Measurements from ENCODE around the gene SLC36A3.

Gene SLC36A3

GRCh38 chr5:151303666-151304065 is at the start of gene SLC36A3:
Gene SLC36A3 (minus strand): TSS chr5:151303766. CDS start chr5:151303354, 412 bp downstream.
- Histone ChIP-seq H3K9me3 (ENCODE audit: control insufficient read depth in 5 of 5, low read length in 5 of 5) (no peaks in the 10 kb centered on the region), H3K36me3 (ENCODE audit: control insufficient read depth in 5 of 5, insufficient read depth in 5 of 5, low read length in 5 of 5) (no peaks in the 10 kb centered on the region), H3K27me3 (ENCODE audit: control insufficient read depth in 5 of 5, insufficient read depth in 4 of 5, low read length in 5 of 5) (peaks cover 0 to 3% (median 0%) of the 10 kb centered on the region in 5 donors), H3K9ac (ENCODE audit: low read length in 5 of 5) (no peak within 1 kb of the TSS), H3K27ac (ENCODE audit: low read depth, low read length) (no peak within 1 kb of the TSS), H3K4me1 (ENCODE audit: control insufficient read depth in 5 of 5, insufficient read depth in 5 of 5, low read length in 5 of 5) (no peaks in the 10 kb centered on the region), H3K4me3 (ENCODE audit: low read depth in 1 of 5, low read length in 5 of 5) (no peak within 1 kb of the TSS)

DNA sequence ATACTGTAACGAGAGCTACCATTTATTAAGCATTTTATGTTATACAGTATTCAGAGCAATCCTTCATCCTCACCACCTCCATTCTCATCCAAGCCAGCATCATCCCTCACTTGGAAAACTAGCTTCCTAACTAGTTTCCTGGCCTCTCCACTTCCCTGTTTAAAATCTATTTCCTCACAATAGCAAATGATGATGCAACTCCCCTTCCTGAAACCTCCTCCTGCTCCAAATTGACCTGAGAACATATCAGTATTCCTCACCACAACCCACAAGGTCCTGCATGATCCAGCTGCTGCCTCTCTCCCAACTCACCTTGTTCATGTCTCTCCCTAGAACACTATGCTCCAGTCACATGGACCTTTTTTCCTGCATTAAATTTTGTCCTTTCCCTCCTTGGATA is 48.1 kb upstream of the SLC36A3 start:
- Histone ChIP-seq H3K36me3 (ENCODE audit: control insufficient read depth in 5 of 5, insufficient read depth in 5 of 5, low read length in 5 of 5) (no peaks in the 10 kb centered on the region), H3K9me3 (ENCODE audit: control insufficient read depth in 5 of 5, low read length in 5 of 5) (peaks cover 0 to 2% (median 0%) of the 10 kb centered on the region in 5 donors)

DNA sequence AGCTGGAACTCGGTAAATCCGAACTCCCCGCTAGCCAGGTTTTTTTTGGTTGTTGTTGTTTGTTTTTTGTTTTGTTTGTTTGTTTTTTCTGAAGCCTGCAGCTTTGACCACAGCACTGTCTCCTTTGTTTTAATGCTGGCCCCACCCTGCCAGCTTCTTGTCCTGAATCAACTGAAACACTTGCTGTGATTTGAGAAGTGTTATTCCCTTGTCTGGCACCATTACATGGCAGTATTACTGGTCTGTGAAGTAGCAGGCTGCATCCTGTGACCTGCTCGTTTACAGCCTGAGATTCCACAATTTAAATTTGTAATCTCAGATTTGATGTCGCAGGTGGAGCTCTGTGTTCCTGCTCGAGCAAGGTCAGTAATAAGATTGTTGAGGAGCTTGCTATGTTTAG is 45.2 kb upstream of the SLC36A3 start:
- Histone ChIP-seq H3K9ac (ENCODE audit: low read length in 5 of 5) (no peak overlapping the region), H3K4me1 (ENCODE audit: control insufficient read depth in 5 of 5, insufficient read depth in 5 of 5, low read length in 5 of 5) (peaks cover 0 to 24% (median 22%) of the 10 kb centered on the region in 5 donors), H3K4me3 (ENCODE audit: low read depth in 1 of 5, low read length in 5 of 5) (no peak overlapping the region), H3K36me3 (ENCODE audit: control insufficient read depth in 5 of 5, insufficient read depth in 5 of 5, low read length in 5 of 5) (no peaks in the 10 kb centered on the region), H3K27ac (ENCODE audit: low read depth, low read length) (no peak overlapping the region), H3K9me3 (ENCODE audit: control insufficient read depth in 5 of 5, low read length in 5 of 5) (peaks cover 0 to 2% (median 0%) of the 10 kb centered on the region in 5 donors), H3K27me3 (ENCODE audit: control insufficient read depth in 5 of 5, insufficient read depth in 4 of 5, low read length in 5 of 5) (peaks cover 0 to 8% (median 0%) of the 10 kb centered on the region in 5 donors)

More for the DNA sequence above, 48.1 kb upstream of the SLC36A3 start:
- Histone ChIP-seq H3K27me3 (ENCODE audit: control insufficient read depth in 5 of 5, insufficient read depth in 4 of 5, low read length in 5 of 5) (peaks cover 0 to 4% (median 0%) of the 10 kb centered on the region in 5 donors), H3K4me1 (ENCODE audit: control insufficient read depth in 5 of 5, insufficient read depth in 5 of 5, low read length in 5 of 5) (peaks cover 0 to 11% (median 10%) of the 10 kb centered on the region in 5 donors), H3K27ac (ENCODE audit: low read depth, low read length) (no peak overlapping the region), H3K9ac (ENCODE audit: low read length in 5 of 5) (no peak overlapping the region), H3K4me3 (ENCODE audit: low read depth in 1 of 5, low read length in 5 of 5) (no peak overlapping the region)

DNA sequence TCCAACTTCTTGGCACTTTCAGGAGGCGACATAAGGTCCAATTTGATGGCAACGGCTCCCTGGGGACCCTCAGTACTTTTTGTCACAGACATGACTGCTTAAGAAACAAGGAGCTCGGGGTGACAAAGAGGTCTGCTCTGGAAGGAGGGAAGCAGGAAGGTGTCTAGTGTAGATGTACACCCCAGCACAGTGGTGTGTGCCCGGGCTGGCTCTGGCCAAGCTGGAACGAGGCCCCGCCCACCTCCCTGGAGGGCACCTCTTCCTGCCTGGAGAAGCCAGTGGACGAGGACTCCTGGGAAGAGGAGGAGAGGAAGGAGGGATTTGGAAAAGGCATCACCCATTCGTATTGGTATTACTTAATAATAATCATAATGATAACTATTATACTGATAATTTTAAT is 43.8 kb upstream of the SLC36A3 start, which contains the start of gene SLC36A2:
SLC36A2 (minus strand) TSS at position 191 of the 400 bp plus-strand sequence; CDS start at position 92, 99 bp downstream.
- H3K9me3 ChIP-seq (ENCODE audit: control insufficient read depth in 5 of 5, low read length in 5 of 5), result no peaks in the 10 kb centered on the region
- no peaks in the 10 kb centered on the region for H3K36me3 ChIP-seq (ENCODE audit: control insufficient read depth in 5 of 5, insufficient read depth in 5 of 5, low read length in 5 of 5)
- peaks cover 0 to 24% (median 22%) of the 10 kb centered on the region in 5 donors for H3K4me1 ChIP-seq (ENCODE audit: control insufficient read depth in 5 of 5, insufficient read depth in 5 of 5, low read length in 5 of 5)
- no peak within 1 kb of the TSS for H3K27ac ChIP-seq (ENCODE audit: low read depth, low read length)
- peaks cover 0 to 8% (median 4%) of the 10 kb centered on the region in 5 donors for H3K27me3 ChIP-seq (ENCODE audit: control insufficient read depth in 5 of 5, insufficient read depth in 4 of 5, low read length in 5 of 5)
- no peak within 1 kb of the TSS for H3K9ac ChIP-seq (ENCODE audit: low read length in 5 of 5)
- H3K4me3 ChIP-seq (ENCODE audit: low read depth in 1 of 5, low read length in 5 of 5), result no peak within 1 kb of the TSS

- no peak overlapping the region for H3K4me3 ChIP-seq (ENCODE audit: low read depth in 1 of 5, low read length in 5 of 5)
- no peak overlapping the region for H3K9ac ChIP-seq (ENCODE audit: low read length in 5 of 5)
- H3K4me1 ChIP-seq (ENCODE audit: control insufficient read depth in 5 of 5, insufficient read depth in 5 of 5, low read length in 5 of 5), result peaks cover 0 to 24% (median 22%) of the 10 kb centered on the region in 5 donors
- H3K27me3 ChIP-seq (ENCODE audit: control insufficient read depth in 5 of 5, insufficient read depth in 4 of 5, low read length in 5 of 5), result peaks cover 0 to 8% (median 4%) of the 10 kb centered on the region in 5 donors
- no peaks in the 10 kb centered on the region for H3K9me3 ChIP-seq (ENCODE audit: control insufficient read depth in 5 of 5, low read length in 5 of 5)
- H3K27ac ChIP-seq (ENCODE audit: low read depth, low read length), result no peak overlapping the region
- H3K36me3 ChIP-seq (ENCODE audit: control insufficient read depth in 5 of 5, insufficient read depth in 5 of 5, low read length in 5 of 5), result no peaks in the 10 kb centered on the region
Observed at GRCh38 chr5:151345808-151346478, 42.4 kb upstream of the SLC36A3 start.

DNA sequence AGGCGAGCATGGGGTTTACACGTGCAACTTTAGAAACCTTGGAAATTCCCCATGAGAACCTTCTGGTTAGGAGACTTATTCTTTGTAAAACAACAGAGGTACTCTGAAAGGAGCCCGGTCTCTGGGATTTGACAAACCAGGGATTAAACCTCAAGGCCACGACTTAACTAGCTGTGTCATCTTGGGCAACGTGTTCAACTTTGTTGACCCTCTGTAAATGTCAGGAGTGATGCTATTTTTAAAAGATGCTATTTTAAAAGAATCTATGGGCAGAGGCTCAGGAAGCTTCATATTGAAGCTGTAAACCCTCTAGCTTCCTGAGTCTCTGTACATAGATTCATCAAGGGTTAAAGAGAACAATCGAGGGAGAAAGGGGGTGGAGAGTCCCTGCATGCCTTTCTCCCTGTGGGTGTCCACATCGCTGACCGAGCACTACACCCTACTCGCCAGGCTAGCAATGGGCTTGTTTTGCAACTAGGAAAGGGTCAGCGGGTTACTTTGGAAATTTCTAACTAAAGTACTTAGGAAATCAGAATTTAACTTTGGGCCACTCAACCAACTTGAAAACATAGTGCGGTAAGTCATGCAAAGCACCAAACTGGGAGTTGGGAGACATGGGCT is 41.7 kb upstream of the SLC36A3 start:
- H3K27me3 ChIP-seq (ENCODE audit: control insufficient read depth in 5 of 5, insufficient read depth in 4 of 5, low read length in 5 of 5), result peaks cover 0 to 8% (median 4%) of the 10 kb centered on the region in 5 donors
- no peak overlapping the region for H3K9ac ChIP-seq (ENCODE audit: low read length in 5 of 5)
- no peaks in the 10 kb centered on the region for H3K36me3 ChIP-seq (ENCODE audit: control insufficient read depth in 5 of 5, insufficient read depth in 5 of 5, low read length in 5 of 5)
- H3K4me1 ChIP-seq (ENCODE audit: control insufficient read depth in 5 of 5, insufficient read depth in 5 of 5, low read length in 5 of 5), result peaks cover 0 to 24% (median 22%) of the 10 kb centered on the region in 5 donors
- no peak overlapping the region for H3K27ac ChIP-seq (ENCODE audit: low read depth, low read length)
- no peaks in the 10 kb centered on the region for H3K9me3 ChIP-seq (ENCODE audit: control insufficient read depth in 5 of 5, low read length in 5 of 5)
- no peak overlapping the region for H3K4me3 ChIP-seq (ENCODE audit: low read depth in 1 of 5, low read length in 5 of 5)

DNA sequence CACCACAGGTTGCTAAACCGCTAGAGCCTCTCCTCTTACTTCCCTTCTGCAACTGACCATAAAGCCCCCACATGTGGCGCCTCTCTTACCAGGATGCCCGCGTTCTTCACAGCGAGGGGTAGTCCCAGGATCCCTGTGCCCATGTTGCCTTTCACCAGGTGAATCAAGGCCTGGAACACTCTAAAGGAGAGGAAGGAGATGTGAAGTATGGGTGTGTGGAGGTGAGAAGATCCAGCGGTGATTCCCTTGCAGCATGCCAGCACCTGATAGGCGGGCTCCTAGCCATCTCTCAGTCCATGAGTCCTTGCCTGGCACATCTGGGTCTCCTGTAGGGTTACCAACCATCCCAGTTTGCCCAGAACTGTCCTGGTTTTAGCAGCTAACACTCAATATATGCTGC is 40.5 kb upstream of the SLC36A3 start:
- Histone ChIP-seq H3K9ac (ENCODE audit: low read length in 5 of 5) (no peak overlapping the region), H3K27ac (ENCODE audit: low read depth, low read length) (no peak overlapping the region), H3K4me3 (ENCODE audit: low read depth in 1 of 5, low read length in 5 of 5) (no peak overlapping the region), H3K36me3 (ENCODE audit: control insufficient read depth in 5 of 5, insufficient read depth in 5 of 5, low read length in 5 of 5) (no peaks in the 10 kb centered on the region), H3K4me1 (ENCODE audit: control insufficient read depth in 5 of 5, insufficient read depth in 5 of 5, low read length in 5 of 5) (peaks cover 0 to 24% (median 22%) of the 10 kb centered on the region in 5 donors), H3K9me3 (ENCODE audit: control insufficient read depth in 5 of 5, low read length in 5 of 5) (no peaks in the 10 kb centered on the region), H3K27me3 (ENCODE audit: control insufficient read depth in 5 of 5, insufficient read depth in 4 of 5, low read length in 5 of 5) (peaks cover 0 to 8% (median 4%) of the 10 kb centered on the region in 5 donors)

DNA sequence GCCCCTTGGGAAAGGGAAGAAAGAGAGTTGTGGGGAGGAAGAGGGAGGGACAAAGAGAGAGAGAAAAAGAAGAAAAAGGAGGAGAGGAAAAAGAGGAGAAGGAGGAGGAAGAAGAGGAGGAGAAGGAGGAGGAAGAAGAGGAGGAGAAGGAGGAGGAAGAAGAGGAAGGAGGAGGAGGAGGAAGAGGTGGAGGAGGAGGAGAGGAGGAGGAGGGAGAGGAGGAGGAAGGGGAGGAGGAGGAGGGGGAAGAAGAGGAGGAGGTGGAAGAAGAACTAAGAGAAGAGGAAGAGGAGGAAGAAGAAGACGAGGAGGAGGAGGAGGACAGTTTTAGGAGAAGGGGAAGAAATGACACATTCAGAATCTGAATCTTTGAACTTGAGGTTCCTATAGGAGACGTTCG is 36.4 kb upstream of the SLC36A3 start:
- H3K36me3 ChIP-seq (ENCODE audit: control insufficient read depth in 5 of 5, insufficient read depth in 5 of 5, low read length in 5 of 5), result no peaks in the 10 kb centered on the region
- no peaks in the 10 kb centered on the region for H3K9me3 ChIP-seq (ENCODE audit: control insufficient read depth in 5 of 5, low read length in 5 of 5)
- no peaks in the 10 kb centered on the region for H3K4me1 ChIP-seq (ENCODE audit: control insufficient read depth in 5 of 5, insufficient read depth in 5 of 5, low read length in 5 of 5)
- H3K4me3 ChIP-seq (ENCODE audit: low read depth in 1 of 5, low read length in 5 of 5), result no peak overlapping the region
- no peak overlapping the region for H3K27ac ChIP-seq (ENCODE audit: low read depth, low read length)
- H3K9ac ChIP-seq (ENCODE audit: low read length in 5 of 5), result no peak overlapping the region
- H3K27me3 ChIP-seq (ENCODE audit: control insufficient read depth in 5 of 5, insufficient read depth in 4 of 5, low read length in 5 of 5), result peaks cover 0 to 5% (median 0%) of the 10 kb centered on the region in 5 donors

GRCh38 chr5:151338734-151339133 is 35.2 kb upstream of the SLC36A3 start:
- H3K27me3 ChIP-seq (ENCODE audit: control insufficient read depth in 5 of 5, insufficient read depth in 4 of 5, low read length in 5 of 5), result peaks cover 0 to 5% (median 0%) of the 10 kb centered on the region in 5 donors
- H3K36me3 ChIP-seq (ENCODE audit: control insufficient read depth in 5 of 5, insufficient read depth in 5 of 5, low read length in 5 of 5), result no peaks in the 10 kb centered on the region
- H3K4me3 ChIP-seq (ENCODE audit: low read depth in 1 of 5, low read length in 5 of 5), result no peak overlapping the region
- H3K27ac ChIP-seq (ENCODE audit: low read depth, low read length), result no peak overlapping the region
- H3K9ac ChIP-seq (ENCODE audit: low read length in 5 of 5), result no peak overlapping the region
- H3K4me1 ChIP-seq (ENCODE audit: control insufficient read depth in 5 of 5, insufficient read depth in 5 of 5, low read length in 5 of 5), result no peaks in the 10 kb centered on the region
- no peaks in the 10 kb centered on the region for H3K9me3 ChIP-seq (ENCODE audit: control insufficient read depth in 5 of 5, low read length in 5 of 5)

GRCh38 chr5:151332857-151333256 is 29.3 kb upstream of the SLC36A3 start:
- H3K27ac ChIP-seq (ENCODE audit: low read depth, low read length), result no peak overlapping the region

More at GRCh38 chr5:151332857-151333256, 29.3 kb upstream of the SLC36A3 start:
- H3K36me3 ChIP-seq (ENCODE audit: control insufficient read depth in 5 of 5, insufficient read depth in 5 of 5, low read length in 5 of 5), result no peaks in the 10 kb centered on the region
- H3K9me3 ChIP-seq (ENCODE audit: control insufficient read depth in 5 of 5, low read length in 5 of 5), result no peaks in the 10 kb centered on the region
- H3K9ac ChIP-seq (ENCODE audit: low read length in 5 of 5), result no peak overlapping the region
- no peak overlapping the region for H3K4me3 ChIP-seq (ENCODE audit: low read depth in 1 of 5, low read length in 5 of 5)
- H3K27me3 ChIP-seq (ENCODE audit: control insufficient read depth in 5 of 5, insufficient read depth in 4 of 5, low read length in 5 of 5), result no peaks in the 10 kb centered on the region
- peaks cover 0 to 10% (median 9%) of the 10 kb centered on the region in 5 donors for H3K4me1 ChIP-seq (ENCODE audit: control insufficient read depth in 5 of 5, insufficient read depth in 5 of 5, low read length in 5 of 5)
